H1 (cell line): ENCODE measurements around the gene BMERB1. TPM values are rescaled to one million over a fixed set of nuclear protein-coding genes. Genes with fewer than 3 reads are reported as not detected.

Experiments used
- BRCA1 ChIP-seq: IDR thresholded peaks from 2 replicates; pipeline ENCODE4 v1.6.1; 2012; ENCODE audit warnings: low read depth, low read length, improper control_type of control experiment
- SP1 ChIP-seq: IDR thresholded peaks from 2 replicates; pipeline ENCODE4 v1.6.1; 2011; ENCODE audit warnings: low read depth, low read length
- polyA plus RNA-seq, 7 experiments: library from polyadenylated mRNA; depleted of rRNA in 3 of 7; stranded (reverse) in 5 of 7; unstranded in 2 of 7; fragments of >200 nt in 5 of 7; fragments of 200-250 nt in 2 of 7; gene quantifications; 1 replicate in 5 of 7; 2 replicates in 1 of 7; 4 replicates in 1 of 7; pipeline versions ENCODE4 v1.2.1 to v1.2.3, GENCODE V29; 2011 to 2013; ENCODE audit warnings: missing spikeins in 2 of 7, mixed read lengths in 2 of 7
- total RNA-seq: library from RNA; stranded (reverse); fragmentation: NEBNext Ultra II Directional; extraction: Animal tissue kit (Norgen Biotek cat#: 25700); gene quantifications from 2 replicates; pipeline ENCODE4 v1.2.1, GENCODE V29; 2021

BMERB1 gene
- total and polyA plus RNA-seq, 2 of the 8 experiments (the other 6 are each of a cell fraction or from before 2014, with no cell fraction given) = 23.5 to 27.1 TPM

- no peak for TF ChIP-seq SP1
- TF ChIP-seq BRCA1 = no peak
Measured at GRCh38 chr16:15457400-15457799, 23.0 kb downstream of the BMERB1 start (continued).
